ENCODE results near the gene PTTG1. TPM values are rescaled to one million over a fixed set of nuclear protein-coding genes. Genes with fewer than 3 reads are reported as not detected.

The PTTG1 gene
- total RNA-seq: 54.9 and 267 TPM in 2 replicates

GRCh38 chr5:160421625-160422258 is at the start of gene PTTG1:
Gene PTTG1, plus strand, starts transcription at chr5:160421855. Its CDS starts 458 bp downstream, at chr5:160422313.

GRCh38 chr5:160399402-160400353 is 22.0 kb upstream of the PTTG1 start, which contains the start of gene FAM200C:
Gene FAM200C, minus strand, starts transcription at chr5:160400054. Its CDS starts 4,564 bp downstream, at chr5:160395490.

DNA sequence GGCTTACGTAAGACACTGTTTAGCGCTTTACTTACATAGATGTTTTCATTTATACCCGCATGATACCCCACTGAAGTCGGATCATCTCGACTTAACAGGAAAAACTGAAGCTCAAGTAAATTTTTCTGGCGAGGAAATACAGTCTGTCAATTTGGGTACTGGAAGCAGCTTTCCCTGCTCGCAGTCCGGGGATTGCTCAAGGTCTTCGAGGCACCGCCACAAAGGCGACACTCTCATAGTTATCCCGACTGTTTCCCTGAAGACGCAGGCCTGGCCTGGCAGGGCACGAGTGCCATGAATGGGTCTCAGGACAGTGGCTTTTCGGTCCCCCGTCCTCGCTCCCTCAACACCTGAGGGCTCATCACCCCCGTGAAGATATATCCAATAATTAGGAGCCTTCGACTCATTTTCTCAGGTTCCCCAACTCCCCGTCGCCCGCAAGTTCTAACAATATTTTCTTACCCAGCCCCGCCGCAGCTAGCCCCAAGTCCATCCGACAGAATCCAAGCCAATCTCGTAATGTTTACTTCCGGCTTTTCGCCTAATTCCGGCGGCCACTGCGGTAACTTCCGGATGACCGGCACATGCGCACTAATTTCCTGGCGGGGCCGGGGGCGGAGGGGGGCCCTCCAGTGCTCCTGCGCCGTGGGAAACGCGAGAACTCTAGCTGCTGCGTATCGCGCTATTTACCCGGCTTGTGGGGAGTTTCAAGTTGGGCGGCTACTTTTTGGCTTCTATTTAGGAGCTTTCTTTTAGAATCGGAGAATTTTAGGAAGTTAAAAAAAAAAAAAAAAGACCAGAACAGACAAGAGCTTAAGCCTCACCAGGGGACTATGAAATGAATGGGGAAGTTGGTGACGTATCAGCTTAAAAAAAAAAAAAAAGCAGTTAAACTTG is 2.8 kb upstream of the PTTG1 start, which contains the start of gene SLU7:
Gene SLU7 (minus strand): TSS at position 521 of the 897 bp plus-strand sequence. CDS start 3,787 bp downstream, outside the sequence.

Other genes starting within 250 kb of the PTTG1 start
- gene FABP6, start 192.3 kb upstream of the PTTG1 start, total RNA-seq: not detected in 2 replicates
- 3.9 and 4.4 TPM in 2 replicates for gene CCNJL, start 109.3 kb upstream of the PTTG1 start, total RNA-seq
- 0.32 and 0.39 TPM in 2 replicates for gene C1QTNF2, start 51.2 kb upstream of the PTTG1 start, total RNA-seq
- gene FAM200C, start 21.8 kb upstream of the PTTG1 start, total RNA-seq: 4.0 and 9.3 TPM in 2 replicates
- 40.1 and 77.3 TPM in 2 replicates for gene SLU7, start 2.8 kb upstream of the PTTG1 start, total RNA-seq

Measured in epithelial cell of alveolus of lung (primary cell).